OCI-LY3 (cell line): Measurements from ENCODE around the gene POLK.
"Not testable (repeated sequence)": the region's sequence is repeated elsewhere in the genome, so short reads cannot be mapped to it uniquely, and the experiment has no call there.

ENCODE experiments used
- CTCF ChIP-seq: fragments of 200-600, 300-600 bp; sonication (generic); IDR thresholded peaks from 2 replicates; pipeline ENCODE4 v1.5.1; 2014; ENCODE audit warnings: antibody characterized with exemption, low read length, low read depth
- EZH2phosphoT487 ChIP-seq: fragments of 200-600 bp; shearing (Covaris generic); IDR thresholded peaks from 2 replicates; pipeline ENCODE4 v1.6.1; 2018; ENCODE audit warnings: antibody characterized with exemption, mixed run types, low read depth

GRCh38 chr5:75505112-75505511 is 6.6 kb upstream of the POLK start:
- TF ChIP-seq CTCF, EZH2phosphoT487: not testable (repeated sequence)
